ENCODE results near the gene A1BG. TPM values are rescaled to one million over a fixed set of nuclear protein-coding genes. Genes with fewer than 3 reads are reported as not detected.

A1BG gene
- total and polyA plus RNA-seq, 2 of the 8 experiments (the other 6 are each of a cell fraction or from before 2014, with no cell fraction given): 20.8 to 69.6 TPM

DNA sequence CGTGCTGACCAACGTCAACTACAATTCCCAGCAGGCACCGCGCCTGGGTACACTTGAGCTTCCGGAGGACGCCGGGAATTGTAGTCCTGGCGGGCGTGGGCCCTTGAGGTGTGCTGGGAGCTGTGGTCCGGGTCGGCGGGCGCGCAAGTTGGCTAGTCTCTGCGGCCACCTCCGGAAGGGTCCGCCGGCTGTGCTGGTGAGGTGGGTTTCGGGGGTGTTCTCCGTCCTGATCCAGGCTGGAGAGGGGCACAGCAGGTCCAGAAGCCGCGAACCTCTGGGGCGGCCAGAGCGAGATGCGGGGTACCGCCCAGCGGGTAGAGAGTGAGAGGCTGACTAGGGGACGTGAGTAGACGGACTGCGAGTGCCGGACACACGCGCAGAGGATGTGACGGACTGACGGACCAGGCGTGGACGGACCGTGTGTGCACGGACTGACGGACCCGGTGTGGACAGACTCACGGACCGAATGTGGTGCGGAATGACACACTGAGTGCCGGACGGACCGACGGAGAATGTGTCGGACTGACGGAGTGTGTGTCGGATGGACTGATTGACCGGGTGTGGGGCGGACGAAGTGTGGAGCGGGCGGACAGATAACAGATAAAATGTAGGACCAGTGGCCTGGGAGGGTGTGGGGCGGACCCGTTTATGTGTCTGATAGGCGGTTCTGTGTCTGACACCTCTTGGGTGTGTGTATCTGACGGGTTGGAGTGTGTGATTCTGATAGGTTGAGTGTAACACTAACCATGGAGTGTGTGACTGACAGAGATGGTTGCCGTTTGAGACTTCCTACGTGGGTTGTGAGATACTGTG lies 26.2 kb downstream of the A1BG start, which contains the start of gene ZSCAN22 (continued):
- TF ChIP-seq RBBP5 (IDR thresholded peaks at IDR 0.05; ENCODE audit: borderline replicate concordance, low read depth, low read length) (peak; percentile 59), KDM1A (IDR thresholded peaks at IDR 0.05; ENCODE audit: borderline replicate concordance, low read length) (no peak), SRF (IDR thresholded peaks at IDR 0.05; ENCODE audit: low read depth, low read length) (peak; percentile 24; the same call in 1 of the 2 replicates), SP4 (IDR thresholded peaks at IDR 0.05; ENCODE audit: low read length) (0 out of 2 replicates have a peak, but pooled peaks have one; percentile 34), GTF2F1 (IDR thresholded peaks at IDR 0.05; ENCODE audit: borderline replicate concordance, low read depth, low read length) (no peak), RXRA (IDR thresholded peaks at IDR 0.05; ENCODE audit: insufficient read depth, low read depth, low read length) (no peak), EGR1 (IDR thresholded peaks at IDR 0.05; ENCODE audit: borderline replicate concordance, low read depth, low read length) (no peak), TBP (IDR thresholded peaks at IDR 0.05; ENCODE audit: low read depth, low read length) (peak; percentile 61), RFX5 (IDR thresholded peaks at IDR 0.05; ENCODE audit: borderline replicate concordance, low read depth, low read length) (no peak), CREB1 (IDR thresholded peaks at IDR 0.05) (peak; percentile 94), SIRT6 (IDR thresholded peaks at IDR 0.05; ENCODE audit: low read length) (no peak), CTBP2 (IDR thresholded peaks at IDR 0.05; ENCODE audit: borderline replicate concordance, insufficient read depth, insufficient read length, low read length) (peak; percentile 37), ASH2L (IDR thresholded peaks at IDR 0.05; ENCODE audit: low read length) (peak; percentile 83), KDM5A (IDR thresholded peaks at IDR 0.05; ENCODE audit: low read length) (peak; percentile 81; the same call in 1 of the 2 replicates), NRF1 (IDR thresholded peaks at IDR 0.05; ENCODE audit: low read depth, low read length) (no peak), EP300 (IDR thresholded peaks at IDR 0.05; ENCODE audit: borderline replicate concordance in 1 of 2, low read depth in 2 of 2, low read length in 2 of 2) (no peak), SP2 (IDR thresholded peaks at IDR 0.05; ENCODE audit: low read length) (no peak), GABPA (IDR thresholded peaks at IDR 0.05; ENCODE audit: borderline replicate concordance, insufficient read depth, low read length) (no peak; the same call in 1 of the 2 replicates), HDAC2 (IDR thresholded peaks at IDR 0.05; ENCODE audit: borderline replicate concordance in 1 of 2, low read depth in 2 of 2, low read length in 2 of 2) (peak in 1 of 2 experiments; percentile 87; a peak in 2 of 4 replicates), POLR2AphosphoS5 (IDR thresholded peaks at IDR 0.05; ENCODE audit: low read depth, low read length) (no peak; the same call in 1 of the 2 replicates), POU5F1 (IDR thresholded peaks at IDR 0.05; ENCODE audit: low read depth, low read length) (no peak), SIN3A (conservative IDR thresholded peaks at IDR 0.05 in 1 of 2, IDR thresholded peaks at IDR 0.05 in 1 of 2; ENCODE audit: low read depth in 1 of 2, low read length in 2 of 2) (peak in 1 of 2 experiments; percentile 87; a peak in 2 of 4 replicates)
